AG09319 (cell line): ENCODE measurements around the gene CHST6.

Source experiments
- DNase-seq: peaks from one replicate; pipeline ENCODE4 v3.0.0-alpha.2; 2010; ENCODE audit warnings: low read depth; ENCODE audit errors: extremely low read depth
- TF ChIP-seq, protein P1 (sequence below): IDR thresholded peaks from 2 replicates; pipeline ENCODE4 v1.5.1; 2011; ENCODE audit warnings: low read depth, mild to moderate bottlenecking, inconsistent platforms, low read length, moderate library complexity

CHST6 gene

DNA sequence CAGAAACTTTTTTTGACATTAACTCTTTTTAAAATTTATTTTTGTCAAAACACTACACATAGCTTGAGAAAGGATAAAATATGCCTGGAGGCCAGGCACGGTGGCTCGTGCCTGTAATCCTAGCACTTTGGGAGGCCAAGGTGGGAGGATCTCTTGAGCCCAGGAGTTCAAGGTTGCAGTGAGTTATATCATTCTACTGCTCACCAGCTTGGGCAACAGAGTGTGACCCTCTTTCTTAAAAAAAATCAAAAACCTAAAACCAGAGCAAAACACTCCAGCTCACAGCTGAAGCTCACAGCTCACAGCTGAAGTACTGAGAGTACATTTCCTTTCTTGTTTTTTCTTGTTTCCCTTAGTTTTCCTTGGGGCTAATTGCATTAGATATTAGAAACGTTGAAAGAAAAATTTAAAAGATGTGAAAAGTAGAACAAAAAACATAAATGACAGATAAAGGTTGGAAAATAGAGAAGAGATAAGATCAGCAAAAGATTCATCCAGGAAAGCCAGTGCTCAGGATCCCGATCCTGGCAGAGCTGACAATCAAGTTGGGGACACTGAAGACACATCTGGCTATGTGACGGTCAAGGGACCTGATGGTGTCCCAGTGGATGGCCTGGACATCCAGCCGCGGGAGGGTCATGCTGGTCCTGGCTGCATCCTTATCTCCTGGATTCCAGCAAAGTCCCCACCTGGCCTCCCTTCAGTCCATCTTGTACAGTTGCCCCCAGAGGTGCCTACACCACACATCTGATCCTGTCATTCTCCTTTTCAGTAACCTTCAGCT, 9.8 kb downstream of the CHST6 start:
- TF ChIP-seq, protein P1, sequence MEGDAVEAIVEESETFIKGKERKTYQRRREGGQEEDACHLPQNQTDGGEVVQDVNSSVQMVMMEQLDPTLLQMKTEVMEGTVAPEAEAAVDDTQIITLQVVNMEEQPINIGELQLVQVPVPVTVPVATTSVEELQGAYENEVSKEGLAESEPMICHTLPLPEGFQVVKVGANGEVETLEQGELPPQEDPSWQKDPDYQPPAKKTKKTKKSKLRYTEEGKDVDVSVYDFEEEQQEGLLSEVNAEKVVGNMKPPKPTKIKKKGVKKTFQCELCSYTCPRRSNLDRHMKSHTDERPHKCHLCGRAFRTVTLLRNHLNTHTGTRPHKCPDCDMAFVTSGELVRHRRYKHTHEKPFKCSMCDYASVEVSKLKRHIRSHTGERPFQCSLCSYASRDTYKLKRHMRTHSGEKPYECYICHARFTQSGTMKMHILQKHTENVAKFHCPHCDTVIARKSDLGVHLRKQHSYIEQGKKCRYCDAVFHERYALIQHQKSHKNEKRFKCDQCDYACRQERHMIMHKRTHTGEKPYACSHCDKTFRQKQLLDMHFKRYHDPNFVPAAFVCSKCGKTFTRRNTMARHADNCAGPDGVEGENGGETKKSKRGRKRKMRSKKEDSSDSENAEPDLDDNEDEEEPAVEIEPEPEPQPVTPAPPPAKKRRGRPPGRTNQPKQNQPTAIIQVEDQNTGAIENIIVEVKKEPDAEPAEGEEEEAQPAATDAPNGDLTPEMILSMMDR, result no peak
- no peak for DNase-seq

DNA sequence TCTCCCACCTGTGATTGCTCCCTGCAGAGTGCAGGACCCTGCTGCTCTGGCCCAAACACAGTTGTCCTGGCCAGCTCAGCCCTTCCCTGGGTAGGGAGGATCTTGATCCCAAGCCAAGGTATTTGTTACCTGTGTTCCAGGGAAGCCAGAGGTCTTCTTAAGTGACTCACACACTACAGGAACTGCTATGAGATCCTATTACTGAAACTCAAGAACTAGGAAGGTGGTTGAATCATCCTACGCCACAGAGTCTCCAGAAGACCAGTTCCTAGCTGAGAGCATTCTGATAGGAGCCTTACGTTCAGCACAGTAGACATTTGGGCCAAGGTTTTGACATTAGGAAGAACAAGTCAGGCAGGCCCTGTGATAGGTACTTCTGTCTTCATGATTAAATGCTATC, 12.0 kb downstream of the CHST6 start:
- DNase-seq, result no peak
- TF ChIP-seq, protein P1, result no peak

DNA sequence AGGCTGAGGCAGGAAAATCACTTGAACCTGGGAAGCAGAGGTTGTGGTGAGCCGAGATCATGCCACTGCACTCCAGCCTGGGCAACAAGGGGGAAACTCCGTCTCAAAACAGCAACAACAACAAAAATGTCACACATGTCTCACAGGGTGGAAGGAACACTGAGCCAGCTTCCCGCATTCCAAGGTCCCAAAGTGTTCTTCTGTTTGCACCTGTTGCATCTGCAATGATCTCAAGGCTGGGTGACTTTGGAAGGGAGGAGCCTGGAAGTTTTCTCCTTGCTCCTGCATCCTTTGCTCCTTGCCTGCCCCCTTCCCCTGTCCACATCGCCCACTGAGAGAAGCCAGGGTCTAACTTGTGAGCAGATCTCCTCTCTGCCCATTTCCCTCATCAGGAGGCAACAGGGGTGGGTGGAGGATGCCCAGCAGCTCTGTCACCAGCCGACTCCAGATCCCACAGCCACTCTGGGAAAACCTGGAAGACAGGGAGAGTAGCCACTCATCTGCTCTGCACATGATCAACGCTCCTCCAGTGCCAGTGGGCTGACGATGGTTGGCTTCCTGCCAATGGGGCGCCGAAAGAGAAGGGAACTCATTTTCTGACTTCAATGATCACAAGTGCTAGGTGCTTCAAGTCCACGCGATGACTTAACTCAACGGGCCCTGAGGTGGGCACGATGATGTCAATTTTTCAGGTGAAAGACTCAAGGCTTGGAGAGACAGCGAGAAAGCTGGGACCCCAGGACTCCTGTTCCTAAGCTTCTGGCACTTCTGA, 12.6 kb downstream of the CHST6 start:
- no peak for DNase-seq
- TF ChIP-seq, protein P1, result no peak

DNA sequence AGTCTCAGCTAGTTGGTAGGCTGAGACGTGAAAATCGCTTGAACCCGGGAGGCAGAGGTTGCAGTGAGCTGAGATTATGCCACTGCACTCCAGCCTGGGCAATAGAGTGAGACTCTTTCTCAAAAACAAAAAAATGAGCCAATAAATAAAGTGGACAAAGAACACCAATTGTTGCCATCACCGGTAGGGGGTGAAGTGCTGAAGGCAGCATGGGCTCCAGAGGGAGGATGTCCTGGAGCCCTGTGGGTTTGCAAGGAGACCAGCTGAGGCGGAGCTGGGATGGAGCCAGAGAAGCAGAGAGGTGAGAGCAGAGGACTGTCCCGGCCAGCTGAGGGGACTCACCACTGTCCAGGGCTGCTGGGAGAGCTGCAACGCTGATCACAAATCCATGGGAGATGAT, 13.8 kb downstream of the CHST6 start:
- TF ChIP-seq, protein P1, result no peak

DNA sequence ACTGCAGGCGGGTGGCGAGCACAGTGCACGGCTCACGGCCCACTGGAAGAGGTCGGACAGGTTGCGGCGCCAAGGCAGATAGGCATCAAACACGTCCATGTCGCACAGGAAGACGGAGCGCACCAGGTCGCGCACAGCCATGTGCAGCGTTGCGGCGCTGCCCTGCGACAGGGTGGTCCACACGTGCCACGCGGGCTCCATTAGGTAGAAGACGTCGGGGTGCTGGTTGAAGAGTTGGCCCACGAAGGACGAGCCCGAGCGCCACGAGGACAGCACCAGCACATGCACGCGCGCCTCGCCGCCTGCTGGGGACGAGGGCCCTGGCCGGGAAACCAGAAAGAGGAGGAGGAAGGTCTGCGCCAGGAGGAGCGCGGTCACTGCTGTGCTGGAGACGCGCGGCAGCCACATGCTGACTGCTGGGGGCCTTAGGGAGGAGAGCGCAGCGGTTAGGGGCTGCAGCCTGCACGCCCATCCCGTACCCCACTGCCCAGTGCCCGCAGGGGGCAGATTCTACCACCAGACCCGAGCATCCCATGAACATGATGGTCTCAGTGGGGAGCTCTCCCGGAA, 15.7 kb downstream of the CHST6 start:
- no peak for DNase-seq
- TF ChIP-seq, protein P1, result no peak

More for the DNA sequence above, 13.8 kb downstream of the CHST6 start:
- no peak for DNase-seq

DNA sequence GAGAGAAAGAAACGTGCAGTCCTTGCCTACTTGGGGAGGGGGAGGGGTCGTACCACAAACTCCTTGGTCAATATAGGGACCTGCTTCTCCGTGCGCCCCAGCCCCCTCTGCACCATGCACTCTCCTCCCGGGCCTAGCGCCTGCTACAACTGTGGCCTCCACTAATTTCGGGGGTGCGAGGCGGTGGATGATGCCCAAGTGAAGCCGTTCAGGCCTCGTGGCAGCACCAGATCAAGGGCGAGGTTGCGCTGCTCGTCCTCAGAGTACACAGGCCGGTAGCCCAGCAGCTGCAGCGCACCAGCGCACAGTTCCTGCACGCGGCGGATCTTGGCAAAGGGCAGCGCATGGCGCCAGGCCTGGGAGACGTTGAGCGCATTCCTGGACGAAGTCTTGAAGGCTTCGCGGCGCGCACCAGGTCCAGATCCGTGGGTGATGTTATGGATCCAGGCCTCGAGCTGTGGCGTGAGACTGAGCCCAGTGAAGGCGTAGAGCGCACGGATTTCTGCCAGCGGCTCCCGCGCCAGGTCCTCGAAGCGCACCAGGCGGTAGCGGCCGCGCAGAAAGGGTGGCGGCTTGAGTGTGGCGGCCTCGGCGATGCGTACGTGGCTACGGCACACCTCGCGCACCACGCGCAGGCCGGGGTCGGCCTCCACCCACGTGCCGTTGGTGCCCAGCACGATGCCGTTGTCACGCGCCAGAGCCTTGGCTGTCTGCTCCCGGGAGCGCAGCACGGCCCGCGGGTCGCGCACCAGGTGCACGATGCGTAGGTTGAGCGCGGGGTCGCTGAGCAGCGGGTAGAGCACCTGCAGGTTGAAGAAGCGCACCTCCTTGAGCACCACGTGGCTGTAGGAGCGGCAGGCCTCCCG, 16.5 kb downstream of the CHST6 start:
- no peak for DNase-seq

More for the DNA sequence above, 16.5 kb downstream of the CHST6 start:
- TF ChIP-seq, protein P1, result no peak
